SK-N-SH treated with all-trans-retinoic acid at 6 μM for 48 hours (cell line): ENCODE data around the gene CMTR2.

Experiments
- RARB ChIP-seq: fragments of 250-450 bp; sonication (Bioruptor Pico); IDR thresholded peaks from 2 replicates; pipeline ENCODE4 v1.8.0; 2021; ENCODE audit warnings: mild to moderate bottlenecking, moderate library complexity
- TCF4 ChIP-seq: fragments of 250-450 bp; sonication (Bioruptor Pico); IDR thresholded peaks from 2 replicates; pipeline ENCODE4 v1.8.0; 2021; ENCODE audit warnings: mild to moderate bottlenecking, moderate library complexity, borderline replicate concordance
- TOX ChIP-seq: fragments of 250-450 bp; sonication (Bioruptor Pico); IDR thresholded peaks from 2 replicates; pipeline ENCODE4 v1.8.0; 2021; ENCODE audit warnings: mild to moderate bottlenecking, moderate library complexity, borderline replicate concordance
- ZFP3 ChIP-seq: fragments of 250-450 bp; sonication (Bioruptor Pico); IDR thresholded peaks from 2 replicates; pipeline ENCODE4 v1.5.0; 2020; ENCODE audit warnings: mild to moderate bottlenecking, moderate library complexity
- ZNF70 ChIP-seq: fragments of 450-650 bp; formaldehyde crosslinking; IDR thresholded peaks from 2 replicates; pipeline ENCODE4 v1.5.0; 2020; ENCODE audit warnings: mild to moderate bottlenecking, moderate library complexity
- ZNF8 ChIP-seq: fragments of 450-650 bp; formaldehyde crosslinking; IDR thresholded peaks from 2 replicates; pipeline ENCODE4 v1.5.0; 2020; ENCODE audit warnings: mild to moderate bottlenecking, moderate library complexity
- TF ChIP-seq, protein P1 (sequence below): fragments of 250-450 bp; sonication (Bioruptor Pico); IDR thresholded peaks from 2 replicates; pipeline ENCODE4 v1.5.1; 2021; ENCODE audit warnings: mild to moderate bottlenecking, moderate library complexity
- TF ChIP-seq, protein P2 (sequence below): fragments of 250-450 bp; sonication (Bioruptor Pico); IDR thresholded peaks from 2 replicates; pipeline ENCODE4 v1.8.0; 2021; ENCODE audit warnings: low read depth, mild to moderate bottlenecking, moderate library complexity, borderline replicate concordance
- TF ChIP-seq, protein P3 (sequence below): fragments of 250-450 bp; sonication (Bioruptor Pico); IDR thresholded peaks from 2 replicates; pipeline ENCODE4 v1.5.1; 2020; ENCODE audit warnings: low read depth, mild to moderate bottlenecking, moderate library complexity
- TF ChIP-seq, protein P4 (sequence below): fragments of 250-450 bp; sonication (Bioruptor Pico); IDR thresholded peaks from 2 replicates; pipeline ENCODE4 v1.5.0; 2020; ENCODE audit warnings: mild to moderate bottlenecking, moderate library complexity

DNA sequence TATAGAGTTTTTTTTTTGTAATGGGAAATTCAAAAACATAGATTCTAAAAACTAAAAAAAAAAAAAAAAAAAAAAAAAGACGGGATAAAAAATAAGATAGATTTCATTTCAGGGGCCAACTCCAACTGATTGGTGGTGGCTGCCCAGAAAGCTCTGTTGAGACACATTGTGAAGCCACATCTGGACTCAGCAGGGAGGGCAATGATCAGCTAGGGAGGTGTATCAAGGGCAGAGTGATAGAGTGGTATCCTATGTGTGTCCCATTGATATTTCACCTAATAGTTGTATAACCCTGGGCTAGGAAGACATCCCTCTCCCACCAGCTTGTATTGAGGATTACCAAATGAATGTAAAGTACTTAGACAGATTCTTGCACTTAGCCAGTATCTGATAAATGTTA lies 6.7 kb upstream of the CMTR2 start:
- no peak for TF ChIP-seq RARB (CRISPR knock-in tag)
- TF ChIP-seq ZFP3 (CRISPR knock-in tag), result no peak
- TF ChIP-seq TOX (CRISPR knock-in tag), result no peak
- TF ChIP-seq, protein P1, sequence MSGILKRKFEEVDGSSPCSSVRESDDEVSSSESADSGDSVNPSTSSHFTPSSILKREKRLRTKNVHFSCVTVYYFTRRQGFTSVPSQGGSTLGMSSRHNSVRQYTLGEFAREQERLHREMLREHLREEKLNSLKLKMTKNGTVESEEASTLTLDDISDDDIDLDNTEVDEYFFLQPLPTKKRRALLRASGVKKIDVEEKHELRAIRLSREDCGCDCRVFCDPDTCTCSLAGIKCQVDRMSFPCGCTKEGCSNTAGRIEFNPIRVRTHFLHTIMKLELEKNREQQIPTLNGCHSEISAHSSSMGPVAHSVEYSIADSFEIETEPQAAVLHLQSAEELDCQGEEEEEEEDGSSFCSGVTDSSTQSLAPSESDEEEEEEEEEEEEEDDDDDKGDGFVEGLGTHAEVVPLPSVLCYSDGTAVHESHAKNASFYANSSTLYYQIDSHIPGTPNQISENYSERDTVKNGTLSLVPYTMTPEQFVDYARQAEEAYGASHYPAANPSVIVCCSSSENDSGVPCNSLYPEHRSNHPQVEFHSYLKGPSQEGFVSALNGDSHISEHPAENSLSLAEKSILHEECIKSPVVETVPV (CRISPR knock-in tag), result no peak
- TF ChIP-seq, protein P2, sequence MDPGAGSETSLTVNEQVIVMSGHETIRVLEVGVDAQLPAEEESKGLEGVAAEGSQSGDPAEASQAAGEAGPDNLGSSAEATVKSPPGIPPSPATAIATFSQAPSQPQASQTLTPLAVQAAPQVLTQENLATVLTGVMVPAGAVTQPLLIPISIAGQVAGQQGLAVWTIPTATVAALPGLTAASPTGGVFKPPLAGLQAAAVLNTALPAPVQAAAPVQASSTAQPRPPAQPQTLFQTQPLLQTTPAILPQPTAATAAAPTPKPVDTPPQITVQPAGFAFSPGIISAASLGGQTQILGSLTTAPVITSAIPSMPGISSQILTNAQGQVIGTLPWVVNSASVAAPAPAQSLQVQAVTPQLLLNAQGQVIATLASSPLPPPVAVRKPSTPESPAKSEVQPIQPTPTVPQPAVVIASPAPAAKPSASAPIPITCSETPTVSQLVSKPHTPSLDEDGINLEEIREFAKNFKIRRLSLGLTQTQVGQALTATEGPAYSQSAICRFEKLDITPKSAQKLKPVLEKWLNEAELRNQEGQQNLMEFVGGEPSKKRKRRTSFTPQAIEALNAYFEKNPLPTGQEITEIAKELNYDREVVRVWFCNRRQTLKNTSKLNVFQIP (CRISPR knock-in tag), result no peak
- TF ChIP-seq, protein P3, sequence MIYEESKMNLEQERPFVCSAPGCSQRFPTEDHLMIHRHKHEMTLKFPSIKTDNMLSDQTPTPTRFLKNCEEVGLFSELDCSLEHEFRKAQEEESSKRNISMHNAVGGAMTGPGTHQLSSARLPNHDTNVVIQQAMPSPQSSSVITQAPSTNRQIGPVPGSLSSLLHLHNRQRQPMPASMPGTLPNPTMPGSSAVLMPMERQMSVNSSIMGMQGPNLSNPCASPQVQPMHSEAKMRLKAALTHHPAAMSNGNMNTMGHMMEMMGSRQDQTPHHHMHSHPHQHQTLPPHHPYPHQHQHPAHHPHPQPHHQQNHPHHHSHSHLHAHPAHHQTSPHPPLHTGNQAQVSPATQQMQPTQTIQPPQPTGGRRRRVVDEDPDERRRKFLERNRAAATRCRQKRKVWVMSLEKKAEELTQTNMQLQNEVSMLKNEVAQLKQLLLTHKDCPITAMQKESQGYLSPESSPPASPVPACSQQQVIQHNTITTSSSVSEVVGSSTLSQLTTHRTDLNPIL (CRISPR knock-in tag), result no peak
- TF ChIP-seq, protein P4, sequence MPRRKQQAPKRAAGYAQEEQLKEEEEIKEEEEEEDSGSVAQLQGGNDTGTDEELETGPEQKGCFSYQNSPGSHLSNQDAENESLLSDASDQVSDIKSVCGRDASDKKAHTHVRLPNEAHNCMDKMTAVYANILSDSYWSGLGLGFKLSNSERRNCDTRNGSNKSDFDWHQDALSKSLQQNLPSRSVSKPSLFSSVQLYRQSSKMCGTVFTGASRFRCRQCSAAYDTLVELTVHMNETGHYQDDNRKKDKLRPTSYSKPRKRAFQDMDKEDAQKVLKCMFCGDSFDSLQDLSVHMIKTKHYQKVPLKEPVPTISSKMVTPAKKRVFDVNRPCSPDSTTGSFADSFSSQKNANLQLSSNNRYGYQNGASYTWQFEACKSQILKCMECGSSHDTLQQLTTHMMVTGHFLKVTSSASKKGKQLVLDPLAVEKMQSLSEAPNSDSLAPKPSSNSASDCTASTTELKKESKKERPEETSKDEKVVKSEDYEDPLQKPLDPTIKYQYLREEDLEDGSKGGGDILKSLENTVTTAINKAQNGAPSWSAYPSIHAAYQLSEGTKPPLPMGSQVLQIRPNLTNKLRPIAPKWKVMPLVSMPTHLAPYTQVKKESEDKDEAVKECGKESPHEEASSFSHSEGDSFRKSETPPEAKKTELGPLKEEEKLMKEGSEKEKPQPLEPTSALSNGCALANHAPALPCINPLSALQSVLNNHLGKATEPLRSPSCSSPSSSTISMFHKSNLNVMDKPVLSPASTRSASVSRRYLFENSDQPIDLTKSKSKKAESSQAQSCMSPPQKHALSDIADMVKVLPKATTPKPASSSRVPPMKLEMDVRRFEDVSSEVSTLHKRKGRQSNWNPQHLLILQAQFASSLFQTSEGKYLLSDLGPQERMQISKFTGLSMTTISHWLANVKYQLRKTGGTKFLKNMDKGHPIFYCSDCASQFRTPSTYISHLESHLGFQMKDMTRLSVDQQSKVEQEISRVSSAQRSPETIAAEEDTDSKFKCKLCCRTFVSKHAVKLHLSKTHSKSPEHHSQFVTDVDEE (CRISPR knock-in tag), result no peak
- TF ChIP-seq ZNF70, result no peak
- TF ChIP-seq TCF4 (CRISPR knock-in tag), result no peak
- no peak for TF ChIP-seq ZNF8
